HG02678 (cell line): Measurements from ENCODE around the gene EEA1.

ENCODE experiments used
- ATAC-seq: cut with Tn5 transposase; IDR thresholded peaks from one replicate; pipeline ENCODE4 v1.9.1; 2021; ENCODE audit warnings: mild to moderate bottlenecking, moderate library complexity; ENCODE audit not compliant: unreplicated experiment

The EEA1 gene

DNA sequence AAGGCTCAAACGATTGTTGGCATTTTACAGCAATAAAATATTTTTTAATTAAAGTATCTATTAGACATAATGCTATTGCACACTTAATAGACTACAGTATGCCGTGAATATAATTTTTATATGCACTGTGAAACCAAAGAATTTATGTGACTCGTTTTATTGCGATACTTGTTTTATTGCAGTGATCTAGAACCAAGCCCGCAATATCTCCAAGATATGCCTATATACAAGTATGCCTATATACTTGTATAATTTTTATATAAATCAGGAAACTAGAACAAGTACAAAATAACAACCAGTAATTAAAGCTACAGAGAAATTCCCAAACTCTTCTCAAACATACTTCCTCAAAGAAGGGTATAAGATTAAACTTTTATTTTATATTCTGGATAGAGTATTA, 31.3 kb downstream of the EEA1 start:
- no peak for ATAC-seq

DNA sequence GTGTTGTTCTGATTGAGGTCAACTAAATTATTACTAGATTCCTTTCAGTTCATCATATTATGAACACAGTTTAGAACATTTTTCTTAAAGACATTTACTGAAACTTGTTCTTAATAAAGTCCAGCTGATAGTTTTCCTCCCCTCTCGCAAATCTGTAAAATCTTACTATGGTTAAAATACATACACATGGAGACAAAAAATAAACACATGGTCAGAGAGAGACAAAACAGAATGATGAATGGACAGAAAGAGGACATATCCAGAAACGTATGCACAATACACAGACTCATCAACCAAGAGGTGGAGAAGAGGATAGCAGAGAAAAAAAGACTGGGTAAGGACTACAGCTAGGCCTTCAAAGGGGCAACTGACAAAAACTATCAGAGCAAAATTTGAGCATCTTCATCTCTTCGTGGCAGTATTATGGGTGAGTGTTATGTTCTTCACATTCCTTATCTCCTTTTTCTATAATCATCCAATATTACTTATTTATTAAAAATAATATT, 38.4 kb downstream of the EEA1 start:
- no peak for ATAC-seq

GRCh38 chr12:92886131-92886530, 43.0 kb downstream of the EEA1 start:
- no peak for ATAC-seq

GRCh38 chr12:92879698-92880322, 49.3 kb downstream of the EEA1 start:
- ATAC-seq, result no peak

DNA sequence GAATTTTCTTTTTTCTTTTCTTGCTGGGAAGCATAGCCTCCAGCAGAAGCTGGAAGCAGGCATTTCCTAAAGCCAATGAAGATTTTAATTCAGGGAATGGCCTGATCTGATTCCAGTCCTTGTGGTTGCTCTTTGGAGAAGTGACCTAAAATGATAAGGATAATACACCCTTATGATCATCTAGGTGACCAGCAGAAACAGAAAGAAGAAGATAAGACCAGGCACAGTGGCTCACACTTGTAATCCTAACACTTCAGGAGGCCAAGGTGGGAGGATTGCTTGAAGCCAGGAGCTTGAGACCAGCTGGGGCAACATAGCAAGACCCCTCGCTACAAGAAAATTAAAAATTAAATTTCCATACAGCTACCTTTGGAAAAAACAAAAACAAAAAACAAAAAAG, 51.2 kb downstream of the EEA1 start:
- no peak for ATAC-seq

DNA sequence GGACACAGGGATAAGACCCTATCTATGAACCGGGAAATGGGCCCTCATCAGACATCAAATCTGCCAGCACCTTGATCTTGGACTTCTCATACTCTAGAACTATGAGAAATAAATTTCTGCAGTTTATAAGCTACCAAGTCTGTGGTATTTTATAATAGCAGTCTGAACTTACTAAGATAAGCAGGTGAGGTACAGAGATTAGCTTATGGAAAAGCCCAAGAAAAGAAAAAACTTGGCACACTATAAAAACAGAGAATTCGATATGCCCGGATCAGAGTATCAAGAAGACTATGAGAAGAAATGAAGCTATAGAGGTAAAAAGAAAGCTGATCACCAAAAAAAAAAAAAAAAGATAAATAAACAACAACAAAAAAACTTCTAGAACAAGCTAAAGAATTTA, 52.6 kb downstream of the EEA1 start:
- no peak for ATAC-seq

DNA sequence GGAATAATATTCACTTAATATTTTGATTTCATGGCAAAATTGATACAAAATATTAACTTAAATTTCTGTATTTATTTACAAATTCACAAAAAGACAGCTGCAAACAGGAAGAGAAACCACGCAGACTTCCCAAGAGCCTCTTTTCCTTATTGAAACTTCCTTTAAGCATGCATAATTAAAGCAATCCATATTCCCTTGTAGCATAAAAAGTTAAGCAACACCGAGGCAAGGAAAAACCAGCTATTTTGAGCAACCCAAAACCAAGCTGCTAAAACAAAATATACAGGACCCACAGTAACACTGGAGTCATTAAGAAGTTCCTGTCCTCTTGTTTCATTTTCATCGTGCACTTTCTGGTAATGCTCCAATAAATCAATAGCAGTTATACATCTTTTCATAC, 58.0 kb downstream of the EEA1 start:
- ATAC-seq, result no peak

DNA sequence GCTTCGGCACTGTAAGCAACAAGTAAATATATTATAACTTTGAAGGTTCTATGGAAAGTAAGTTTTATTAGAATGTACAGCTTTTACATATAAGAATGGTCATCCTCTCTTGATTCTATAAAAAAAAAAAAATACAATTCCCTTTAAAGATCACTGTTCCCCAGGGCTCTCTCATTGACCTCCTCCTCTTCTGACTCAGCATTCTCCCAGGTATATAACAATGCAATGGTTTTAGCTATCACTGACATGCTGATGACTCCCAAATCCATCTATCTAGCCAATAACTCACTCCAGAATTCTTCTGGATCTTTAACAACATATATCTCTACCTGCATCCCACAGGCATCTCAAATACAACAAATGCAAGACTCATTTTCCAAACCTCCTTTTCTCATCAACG, 62.7 kb downstream of the EEA1 start:
- ATAC-seq, result no peak

GRCh38 chr12:92863251-92863650, 65.8 kb downstream of the EEA1 start:
- no peak for ATAC-seq

- ATAC-seq, result no peak
Measured at GRCh38 chr12:92861381-92861780, 67.7 kb downstream of the EEA1 start.

DNA sequence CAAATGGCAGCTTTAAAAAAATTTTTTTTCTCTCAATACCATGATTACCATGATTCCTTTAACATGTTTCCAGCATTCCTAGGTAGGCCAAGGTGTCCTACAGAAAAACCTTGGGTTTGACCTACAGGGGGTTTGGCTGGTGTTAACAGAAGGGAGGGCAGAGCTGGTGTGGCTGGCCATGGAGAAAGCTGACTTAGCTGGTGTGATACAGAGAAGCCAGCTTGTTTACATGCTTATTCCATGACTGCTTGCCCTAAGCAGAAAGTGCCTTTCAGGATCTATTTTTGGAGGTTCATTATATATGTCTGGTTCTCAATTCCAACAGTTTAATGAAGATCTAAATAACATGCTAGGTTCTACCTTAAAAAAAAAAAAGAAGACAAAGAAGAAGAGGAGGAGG, 68.6 kb downstream of the EEA1 start:
- ATAC-seq, result no peak

- no peak for ATAC-seq
Measured at GRCh38 chr12:92859650-92860386, 69.3 kb downstream of the EEA1 start.

- ATAC-seq, result no peak
Measured at GRCh38 chr12:92857818-92858217, 71.3 kb downstream of the EEA1 start.

DNA sequence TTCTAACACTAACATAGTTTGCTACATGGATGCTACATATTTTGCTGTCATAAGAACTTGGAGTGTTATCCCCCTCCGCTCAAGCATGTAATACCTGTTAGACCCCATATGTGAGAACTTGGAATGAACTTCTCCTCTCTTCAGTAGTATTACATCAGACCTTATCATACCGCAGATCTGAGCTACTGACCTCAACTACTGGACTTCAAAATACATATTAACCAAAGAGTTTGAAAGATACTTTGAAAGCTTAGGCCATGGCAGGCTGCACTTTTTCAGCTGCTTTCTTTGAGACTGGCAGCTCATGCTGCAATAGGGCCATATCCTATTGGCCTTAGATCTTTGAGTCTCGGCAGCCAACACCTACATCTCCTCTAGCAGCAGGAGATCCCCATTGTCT, 74.8 kb downstream of the EEA1 start:
- no peak for ATAC-seq

DNA sequence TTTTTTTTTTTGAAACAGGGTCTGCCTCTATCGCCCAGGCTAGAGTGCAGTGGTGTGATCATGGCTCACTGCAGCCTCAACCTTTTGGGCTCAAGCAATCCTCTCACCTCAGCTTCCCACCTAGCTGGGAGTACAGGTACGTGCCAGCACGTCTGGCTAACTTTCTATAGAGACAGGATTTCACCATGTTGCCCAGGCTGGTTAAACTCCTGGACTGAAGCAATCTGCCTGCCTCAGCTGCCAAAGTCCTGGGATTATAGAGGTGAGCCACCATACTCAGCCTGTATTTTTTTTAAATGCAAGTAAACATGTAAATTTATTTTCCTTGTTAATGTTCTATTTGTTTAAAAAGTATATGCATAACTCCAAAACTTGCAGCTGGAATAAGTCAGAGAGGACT, 80.4 kb downstream of the EEA1 start:
- no peak for ATAC-seq

- no peak for ATAC-seq
Measured at GRCh38 chr12:92847368-92847767, 81.7 kb downstream of the EEA1 start.

DNA sequence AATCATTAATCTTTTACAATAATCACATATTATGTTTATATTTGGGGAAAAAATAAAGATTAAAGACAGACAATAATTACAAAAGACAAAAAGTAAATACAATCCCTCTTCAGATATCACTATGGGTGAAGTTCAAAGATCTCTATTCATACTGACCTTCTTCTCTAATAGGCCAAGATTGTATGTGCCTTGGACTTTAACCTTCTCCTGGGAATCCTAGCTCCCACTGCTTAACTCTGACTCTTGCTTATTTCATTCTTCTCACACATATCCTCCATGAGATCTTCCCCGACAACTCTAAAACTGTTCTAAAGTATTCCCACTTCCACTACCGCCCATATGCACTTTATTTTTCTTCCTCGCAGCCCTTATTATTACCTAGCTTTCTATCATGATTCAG, 83.8 kb downstream of the EEA1 start:
- no peak for ATAC-seq

- no peak for ATAC-seq
Measured at GRCh38 chr12:92844151-92844763, 84.8 kb downstream of the EEA1 start.

DNA sequence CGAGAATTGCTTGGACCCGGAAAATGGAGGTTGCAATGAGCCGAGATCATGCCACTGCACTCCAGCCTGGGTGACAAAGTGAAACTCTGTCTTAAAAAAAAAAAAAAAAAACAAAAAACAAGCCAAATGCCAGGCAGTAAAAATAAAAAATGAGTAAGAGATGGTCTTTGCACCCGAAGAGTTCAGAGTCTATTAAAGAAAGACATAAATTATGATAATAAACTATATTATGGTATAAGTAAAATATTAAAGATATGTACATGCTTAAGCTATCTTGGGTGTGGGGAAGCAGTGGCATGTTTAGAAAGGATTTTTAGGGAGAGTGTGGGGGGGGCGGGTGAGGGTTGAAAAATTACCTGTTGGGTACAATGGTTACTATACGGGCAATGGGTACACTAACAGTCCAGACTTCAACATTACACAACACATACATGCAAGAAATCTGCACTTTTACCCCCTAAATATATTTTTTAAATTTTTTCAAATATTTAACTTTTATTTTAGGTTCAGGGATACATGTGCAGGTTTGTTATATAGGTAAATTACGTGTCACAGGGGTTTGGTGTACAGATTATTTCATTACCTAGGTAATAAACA, 99.3 kb downstream of the EEA1 start:
- no peak for ATAC-seq

- ATAC-seq, result no peak
Measured at GRCh38 chr12:92828565-92828964, 100.5 kb downstream of the EEA1 start.

GRCh38 chr12:92827836-92828431, 101.2 kb downstream of the EEA1 start:
- no peak for ATAC-seq
